Measurements from ENCODE around the gene HMGXB4.

Gene HMGXB4

GRCh38 chr22:35328472-35328885 lies 71.2 kb downstream of the HMGXB4 start:
- FAIRE-seq: no peak

- no peak for FAIRE-seq
These were observed 72.0 kb downstream of the HMGXB4 start for GRCh38 chr22:35329114-35329847.

GRCh38 chr22:35330258-35330861 lies 73.1 kb downstream of the HMGXB4 start:
- no peak for FAIRE-seq

- FAIRE-seq: no peak
These were observed 75.0 kb downstream of the HMGXB4 start for GRCh38 chr22:35332278-35332677.

GRCh38 chr22:35333220-35333619 lies 75.9 kb downstream of the HMGXB4 start:
- no peak for FAIRE-seq

- FAIRE-seq: no peak
These were observed 76.7 kb downstream of the HMGXB4 start for GRCh38 chr22:35334004-35334403.

- no peak for FAIRE-seq
These were observed 78.2 kb downstream of the HMGXB4 start for GRCh38 chr22:35335468-35335867.

GRCh38 chr22:35335936-35336781 lies 78.9 kb downstream of the HMGXB4 start:
- FAIRE-seq: no peak

- no peak for FAIRE-seq
These were observed 80.6 kb downstream of the HMGXB4 start for GRCh38 chr22:35337932-35338331.

- FAIRE-seq: no peak
These were observed 84.0 kb downstream of the HMGXB4 start for GRCh38 chr22:35341090-35341874.

GRCh38 chr22:35342390-35342789 lies 85.1 kb downstream of the HMGXB4 start:
- FAIRE-seq: no peak

- FAIRE-seq: no peak
These were observed 86.6 kb downstream of the HMGXB4 start for GRCh38 chr22:35343664-35344550.

- FAIRE-seq: no peak
These were observed 87.8 kb downstream of the HMGXB4 start for GRCh38 chr22:35344956-35345690.
